Left lung (tissue), 10 donors: ENCODE results near the gene REEP1. TPM values are rescaled to one million over a fixed set of nuclear protein-coding genes. Genes with fewer than 3 reads are reported as not detected.

Experiments used
- ATAC-seq: fragments of 200-7000 bp; cut with Tn5 transposase; one replicate; pipeline ENCODE4 v1.9.1; 2020; ENCODE audit warnings: moderate library complexity
- DNase-seq, 4 donors: peaks; one replicate each; pipeline ENCODE4 v3.0.0-alpha.2; 2013 to 2020
- H3K27ac ChIP-seq, 2 donors: fragments of 200-600 bp; sonication (generic) in 1 of 2; one replicate each; pipeline versions ENCODE4 v1.5.0 to v1.8.0; 2020 to 2021
- H3K27me3 ChIP-seq, 2 donors: fragments of 200-600 bp; sonication (generic) in 1 of 2; one replicate each; pipeline versions ENCODE4 v1.5.0 to v1.8.0; 2020 to 2021
- H3K36me3 ChIP-seq, 2 donors: fragments of 200-600 bp; sonication (generic) in 1 of 2; one replicate each; pipeline versions ENCODE4 v1.5.0 to v1.8.0; 2020 to 2021
- H3K4me1 ChIP-seq, 2 donors: fragments of 200-600 bp; one replicate each; pipeline ENCODE4 v1.8.0; 2021
- H3K4me3 ChIP-seq, 2 donors: fragments of 200-600 bp; sonication (generic) in 1 of 2; one replicate each; pipeline versions ENCODE4 v1.5.0 to v1.8.0; 2020 to 2021; ENCODE audit warnings: mild to moderate bottlenecking in 1 of 2
- H3K9me3 ChIP-seq, 2 donors: fragments of 200-600 bp; sonication (generic) in 1 of 2; one replicate each; pipeline versions ENCODE4 v1.5.0 to v1.8.0; 2020 to 2021
- intact Hi-C, 2 donors: fragments of 100-400 bp; cut with DNase I; formaldehyde crosslinking; loops; one replicate each; pipeline versions ENCODE4 v1.11.2 to v1.14.2; 2022
- polyA plus RNA-seq, 6 donors: library from polyadenylated mRNA; unstranded; fragments of 120-200 nt; gene quantifications; one replicate each; pipeline ENCODE4 v1.2.1, GENCODE V29; 2013; ENCODE audit not compliant: insufficient read length in 6 of 6
- total RNA-seq, 2 donors: library from RNA; stranded (reverse); fragmentation: NEBNext Ultra II Directional; extraction: Animal tissue kit (Norgen Biotek cat#: 25700); gene quantifications; one replicate each; pipeline ENCODE4 v1.2.1, GENCODE V29; 2021
- TF ChIP-seq, protein P1 (sequence below), 2 donors: fragments of 200-600 bp; sonication (generic) in 1 of 2; IDR thresholded peaks; one replicate each; pipeline versions ENCODE4 v1.5.0 to v1.8.0; 2021; ENCODE audit warnings: antibody characterized with exemption in 2 of 2
- donor health status: DM: no; HTN: yes; CAD: no.
- donor health status: DM: no; HTN: no; CAD: no.

Gene REEP1
- total and polyA plus RNA-seq, 8 donors = 4.8 to 19.9 (median 17.1) TPM

DNA sequence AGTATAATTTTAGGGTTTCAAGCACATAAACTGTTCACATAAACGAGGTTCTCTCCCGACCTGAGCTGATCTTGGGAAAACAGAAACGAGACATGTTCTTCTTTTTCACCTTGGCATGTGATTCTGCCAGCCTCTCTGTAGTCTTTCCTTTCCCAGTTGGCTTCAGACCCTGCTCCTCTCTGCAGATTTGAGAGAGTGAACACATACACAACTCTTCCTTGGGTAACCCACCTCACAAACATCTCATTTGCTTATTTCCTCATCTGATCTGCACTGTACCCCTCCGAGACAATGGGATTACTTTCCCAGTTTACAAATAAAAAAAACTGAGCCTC is 46.1 kb downstream of the REEP1 start:
- intact Hi-C loops = no loop called here
- no peak overlapping the region for H3K4me3 ChIP-seq
- TF ChIP-seq, protein P1, sequence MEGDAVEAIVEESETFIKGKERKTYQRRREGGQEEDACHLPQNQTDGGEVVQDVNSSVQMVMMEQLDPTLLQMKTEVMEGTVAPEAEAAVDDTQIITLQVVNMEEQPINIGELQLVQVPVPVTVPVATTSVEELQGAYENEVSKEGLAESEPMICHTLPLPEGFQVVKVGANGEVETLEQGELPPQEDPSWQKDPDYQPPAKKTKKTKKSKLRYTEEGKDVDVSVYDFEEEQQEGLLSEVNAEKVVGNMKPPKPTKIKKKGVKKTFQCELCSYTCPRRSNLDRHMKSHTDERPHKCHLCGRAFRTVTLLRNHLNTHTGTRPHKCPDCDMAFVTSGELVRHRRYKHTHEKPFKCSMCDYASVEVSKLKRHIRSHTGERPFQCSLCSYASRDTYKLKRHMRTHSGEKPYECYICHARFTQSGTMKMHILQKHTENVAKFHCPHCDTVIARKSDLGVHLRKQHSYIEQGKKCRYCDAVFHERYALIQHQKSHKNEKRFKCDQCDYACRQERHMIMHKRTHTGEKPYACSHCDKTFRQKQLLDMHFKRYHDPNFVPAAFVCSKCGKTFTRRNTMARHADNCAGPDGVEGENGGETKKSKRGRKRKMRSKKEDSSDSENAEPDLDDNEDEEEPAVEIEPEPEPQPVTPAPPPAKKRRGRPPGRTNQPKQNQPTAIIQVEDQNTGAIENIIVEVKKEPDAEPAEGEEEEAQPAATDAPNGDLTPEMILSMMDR (IDR thresholded peaks at IDR 0.05) = no peak
- H3K27ac ChIP-seq = no peak overlapping the region
- H3K4me1 ChIP-seq = no peaks in the 10 kb centered on the region
- no peak for ATAC-seq
- no peaks in the 10 kb centered on the region for H3K9me3 ChIP-seq
- no peaks in the 10 kb centered on the region for H3K36me3 ChIP-seq
- DNase-seq = no peak
- H3K27me3 ChIP-seq = peaks cover 0 to 5% of the 10 kb centered on the region in 2 donors

DNA sequence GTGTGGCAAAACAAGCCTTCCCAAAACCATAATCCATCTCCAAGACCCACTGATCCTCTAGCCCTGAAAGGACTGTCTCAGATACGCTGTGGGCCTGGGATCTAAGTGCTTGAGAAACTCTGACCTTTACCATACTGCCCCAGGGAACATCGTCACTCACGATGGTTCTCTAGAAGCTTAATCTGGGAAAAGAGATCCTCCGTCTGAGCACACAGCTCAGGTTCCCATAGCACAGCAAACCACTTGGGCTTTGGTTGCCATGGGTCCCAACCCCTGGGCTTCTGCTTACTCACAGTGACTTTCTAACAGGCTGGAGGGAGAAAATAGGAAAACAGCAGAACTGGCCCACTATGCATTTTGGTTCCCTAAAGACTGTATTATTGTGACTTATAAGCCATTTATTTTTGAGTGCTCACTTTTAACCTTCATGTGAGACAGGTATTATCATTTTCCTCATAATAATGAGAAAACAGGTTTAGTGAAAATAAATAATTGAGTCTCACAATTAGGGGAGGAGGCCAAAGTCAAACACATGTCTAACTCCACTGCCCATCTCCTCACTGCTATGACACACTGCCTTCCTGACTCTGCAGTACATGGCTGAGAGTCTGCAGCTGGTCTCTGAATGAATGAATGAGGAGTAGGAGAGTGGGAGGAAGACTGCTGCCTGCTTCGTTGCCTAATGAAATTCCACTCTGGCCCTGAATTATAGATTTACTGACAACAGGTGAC is 46.7 kb downstream of the REEP1 start:
- no peak for ATAC-seq
- intact Hi-C loops = no loop called here
- DNase-seq = no peak
- TF ChIP-seq, protein P1 (IDR thresholded peaks at IDR 0.05) = no peak
- no peaks in the 10 kb centered on the region for H3K36me3 ChIP-seq
- H3K27me3 ChIP-seq = peaks cover 0 to 5% of the 10 kb centered on the region in 2 donors
- H3K4me1 ChIP-seq = no peaks in the 10 kb centered on the region
- H3K4me3 ChIP-seq = no peak overlapping the region
- no peak overlapping the region for H3K27ac ChIP-seq
- no peaks in the 10 kb centered on the region for H3K9me3 ChIP-seq

DNA sequence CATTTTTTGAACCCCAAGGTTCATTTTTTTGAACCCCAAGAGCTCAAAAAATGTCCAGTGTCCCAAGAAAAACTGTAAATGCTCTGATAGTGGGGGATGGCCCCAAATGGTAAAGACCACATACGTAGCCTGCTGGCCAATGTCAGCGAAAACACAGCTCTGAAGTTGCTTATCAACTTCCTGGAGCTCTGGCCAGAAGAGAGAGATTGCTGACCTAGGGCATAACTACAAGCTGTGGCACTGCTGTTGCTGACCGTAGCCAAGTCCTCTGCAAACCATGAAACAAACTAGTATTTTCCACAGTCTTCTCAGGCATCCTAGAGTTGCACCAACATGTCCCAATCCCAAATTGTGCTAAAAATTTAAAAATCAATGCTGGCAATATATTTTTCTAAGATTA is 50.9 kb downstream of the REEP1 start:
- Histone ChIP-seq H3K9me3 (no peaks in the 10 kb centered on the region), H3K27me3 (peaks cover 0 to 5% of the 10 kb centered on the region in 2 donors)

DNA sequence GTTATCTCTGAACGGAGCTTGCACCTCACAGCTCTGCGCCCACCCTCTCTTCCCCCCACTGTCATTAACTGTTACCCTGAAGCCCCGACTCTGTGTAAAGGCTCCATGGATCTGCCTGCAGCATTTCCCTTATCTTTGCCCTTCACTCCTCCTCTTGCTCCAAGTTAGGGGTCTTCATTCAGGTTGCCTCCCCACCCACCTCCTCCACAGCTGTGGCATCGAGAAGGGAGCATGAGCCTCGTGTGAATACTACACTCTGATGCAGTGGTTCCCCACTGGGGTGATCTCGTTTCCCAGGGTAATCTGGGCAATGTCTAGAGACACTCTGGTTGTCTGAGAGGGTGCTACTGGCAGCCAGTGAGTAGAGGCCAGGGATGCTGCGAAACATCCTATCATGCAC is 51.4 kb downstream of the REEP1 start:
- no peak overlapping the region for H3K27ac ChIP-seq
- H3K36me3 ChIP-seq = no peaks in the 10 kb centered on the region
- no peaks in the 10 kb centered on the region for H3K9me3 ChIP-seq
- TF ChIP-seq, protein P1 (IDR thresholded peaks at IDR 0.05) = no peak
- intact Hi-C loops = no loop called here
- ATAC-seq = no peak
- H3K27me3 ChIP-seq = peaks cover 0 to 5% of the 10 kb centered on the region in 2 donors
- no peak for DNase-seq
- no peaks in the 10 kb centered on the region for H3K4me1 ChIP-seq
- H3K4me3 ChIP-seq = no peak overlapping the region

More for the DNA sequence above, 50.9 kb downstream of the REEP1 start:
- no peak for ATAC-seq
- DNase-seq = no peak
- H3K36me3 ChIP-seq = no peaks in the 10 kb centered on the region
- H3K4me3 ChIP-seq = no peak overlapping the region
- H3K4me1 ChIP-seq = no peaks in the 10 kb centered on the region
- H3K27ac ChIP-seq = no peak overlapping the region
- TF ChIP-seq, protein P1 (IDR thresholded peaks at IDR 0.05) = no peak
- intact Hi-C loops = no loop called here

DNA sequence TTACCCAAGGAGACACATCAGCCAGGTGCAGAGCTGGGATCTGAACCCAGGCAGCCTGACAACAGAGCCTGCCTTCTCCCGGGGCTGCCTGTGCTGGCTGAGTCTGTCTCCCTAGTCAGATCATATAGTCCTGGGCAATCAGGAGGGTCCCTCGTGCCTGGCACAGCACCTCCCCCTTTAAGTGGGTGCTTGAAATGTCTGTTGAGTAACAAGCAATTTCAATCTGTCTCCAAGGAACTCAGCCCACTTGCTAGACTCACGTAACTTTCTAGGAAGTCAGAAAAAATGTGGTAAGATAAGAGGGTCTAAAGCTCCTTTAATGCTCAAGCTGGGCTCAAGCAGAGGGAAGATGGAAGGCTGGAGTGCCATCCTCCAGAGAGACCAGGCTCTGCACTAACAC is 51.9 kb downstream of the REEP1 start:
- Histone ChIP-seq H3K36me3 (no peaks in the 10 kb centered on the region), H3K27me3 (peaks cover 0 to 5% of the 10 kb centered on the region in 2 donors), H3K9me3 (no peaks in the 10 kb centered on the region), H3K4me1 (no peaks in the 10 kb centered on the region), H3K27ac (no peak overlapping the region), H3K4me3 (no peak overlapping the region)
- DNase-seq (peak in 1 of 4 donors; percentile 61), ATAC-seq (no peak)
- intact Hi-C loops = no loop called here
- TF ChIP-seq, protein P1 (IDR thresholded peaks at IDR 0.05) = no peak
